ENCODE data around the gene HELQ. TPM values are rescaled to one million over a fixed set of nuclear protein-coding genes. Genes with fewer than 3 reads are reported as not detected.

The HELQ gene
- total RNA-seq, 4 donors from 2014 or later: 8.1 to 16.4 (median 11.9) TPM

DNA sequence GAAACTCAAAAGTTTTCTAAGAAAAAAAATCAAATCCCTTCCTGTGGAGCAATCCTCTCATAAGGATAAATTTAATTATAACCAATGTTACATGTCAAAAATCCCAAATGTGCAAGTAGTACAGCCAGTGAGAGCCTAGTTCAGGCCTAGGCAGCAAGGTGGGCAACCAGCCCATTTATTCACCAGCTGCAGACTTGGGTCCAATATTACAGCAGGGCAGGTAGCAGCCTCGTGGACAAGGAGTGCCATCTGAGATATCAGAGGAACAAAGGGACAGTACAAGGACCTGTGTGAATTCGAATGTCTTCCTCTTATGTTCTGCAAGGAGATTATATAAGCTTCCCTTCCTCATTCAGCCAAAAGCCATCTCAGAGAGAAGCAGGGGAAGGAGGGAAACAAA, 6.6 kb downstream of the HELQ start:
- Histone ChIP-seq H3K4me3 (no peak overlapping the region), H3K9me3 (no peaks in the 10 kb centered on the region), H3K27me3 (no peaks in the 10 kb centered on the region), H3K4me1 (peaks cover 3% of the 10 kb centered on the region), H3K36me3 (peaks cover 24% of the 10 kb centered on the region), H3K27ac (no peak overlapping the region)
- DNase-seq (ENCODE audit: low spot score in 2 of 2): no peak
- no peak for TF ChIP-seq POLR2AphosphoS5 (IDR thresholded peaks at IDR 0.05)
- TF ChIP-seq EP300 (IDR thresholded peaks at IDR 0.05): no peak
- no peak for TF ChIP-seq POLR2A (IDR thresholded peaks at IDR 0.05)
- TF ChIP-seq, protein P1, sequence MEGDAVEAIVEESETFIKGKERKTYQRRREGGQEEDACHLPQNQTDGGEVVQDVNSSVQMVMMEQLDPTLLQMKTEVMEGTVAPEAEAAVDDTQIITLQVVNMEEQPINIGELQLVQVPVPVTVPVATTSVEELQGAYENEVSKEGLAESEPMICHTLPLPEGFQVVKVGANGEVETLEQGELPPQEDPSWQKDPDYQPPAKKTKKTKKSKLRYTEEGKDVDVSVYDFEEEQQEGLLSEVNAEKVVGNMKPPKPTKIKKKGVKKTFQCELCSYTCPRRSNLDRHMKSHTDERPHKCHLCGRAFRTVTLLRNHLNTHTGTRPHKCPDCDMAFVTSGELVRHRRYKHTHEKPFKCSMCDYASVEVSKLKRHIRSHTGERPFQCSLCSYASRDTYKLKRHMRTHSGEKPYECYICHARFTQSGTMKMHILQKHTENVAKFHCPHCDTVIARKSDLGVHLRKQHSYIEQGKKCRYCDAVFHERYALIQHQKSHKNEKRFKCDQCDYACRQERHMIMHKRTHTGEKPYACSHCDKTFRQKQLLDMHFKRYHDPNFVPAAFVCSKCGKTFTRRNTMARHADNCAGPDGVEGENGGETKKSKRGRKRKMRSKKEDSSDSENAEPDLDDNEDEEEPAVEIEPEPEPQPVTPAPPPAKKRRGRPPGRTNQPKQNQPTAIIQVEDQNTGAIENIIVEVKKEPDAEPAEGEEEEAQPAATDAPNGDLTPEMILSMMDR (IDR thresholded peaks at IDR 0.05): no peak
- WGBS: 59% methylated on average over 2 of the region's 2 CpGs

DNA sequence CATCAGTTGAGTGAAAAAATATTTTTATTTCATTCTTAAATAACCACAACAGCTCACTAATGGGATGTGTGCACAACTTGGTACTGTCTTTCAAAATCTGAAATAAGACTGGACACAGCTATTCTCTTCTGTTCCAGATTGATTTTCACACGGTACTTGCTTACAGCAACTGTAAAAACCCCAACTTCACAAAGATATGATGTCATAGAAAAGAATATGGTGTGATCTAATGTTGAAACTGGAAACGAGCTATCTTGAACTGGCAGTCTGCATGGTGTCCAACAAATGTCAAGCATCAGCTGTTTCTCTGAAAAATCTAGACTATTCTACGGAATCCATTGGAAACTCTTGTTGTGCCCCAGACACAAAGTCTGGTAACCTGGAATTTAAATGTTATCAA, 14.7 kb downstream of the HELQ start:
- Histone ChIP-seq H3K4me3 (no peak overlapping the region), H3K27ac (no peak overlapping the region), H3K9me3 (no peaks in the 10 kb centered on the region), H3K36me3 (peaks cover 60% of the 10 kb centered on the region), H3K27me3 (no peaks in the 10 kb centered on the region), H3K4me1 (no peaks in the 10 kb centered on the region)
- DNase-seq (ENCODE audit: low spot score in 2 of 2): no peak
- WGBS: 78% methylated on average over 3 of the region's 3 CpGs
- TF ChIP-seq, protein P1 (IDR thresholded peaks at IDR 0.05): no peak
- TF ChIP-seq POLR2AphosphoS5 (IDR thresholded peaks at IDR 0.05) (no peak), EP300 (IDR thresholded peaks at IDR 0.05) (no peak), POLR2A (IDR thresholded peaks at IDR 0.05) (no peak)

DNA sequence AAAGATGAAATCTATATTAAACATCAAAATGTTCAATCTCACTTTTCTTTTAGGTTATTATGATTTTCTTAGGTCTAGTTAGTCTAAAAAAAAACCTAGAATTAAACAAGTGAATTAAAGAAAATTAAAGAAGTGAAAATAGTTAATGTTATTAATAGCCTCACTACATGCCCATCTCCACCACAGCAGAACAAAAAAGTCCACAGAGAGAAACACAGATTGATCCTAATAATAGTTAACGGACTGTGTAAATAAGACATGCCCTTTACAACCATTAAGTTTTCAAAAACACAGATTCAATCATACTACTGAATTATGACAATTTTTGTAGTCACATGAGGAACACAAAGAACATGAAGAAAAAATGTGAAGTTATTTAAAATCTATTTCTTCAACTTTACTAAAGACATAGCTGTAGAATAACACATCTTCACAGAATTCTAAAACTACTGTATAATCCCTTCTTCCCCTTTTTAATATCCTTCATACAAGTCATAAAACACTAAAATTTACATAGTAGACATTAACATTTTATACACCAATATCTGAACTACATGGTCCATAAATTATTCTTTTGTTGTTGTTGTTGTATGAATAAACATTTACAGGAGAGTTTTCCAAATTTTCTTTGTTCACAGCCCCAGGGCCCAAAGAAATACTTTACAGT, 15.3 kb downstream of the HELQ start:
- Histone ChIP-seq H3K4me1 (no peaks in the 10 kb centered on the region), H3K36me3 (peaks cover 60% of the 10 kb centered on the region), H3K27me3 (no peaks in the 10 kb centered on the region), H3K27ac (no peak overlapping the region), H3K9me3 (no peaks in the 10 kb centered on the region), H3K4me3 (no peak overlapping the region)
- 96% methylated on average over 1 of the region's 1 CpG for WGBS
- TF ChIP-seq EP300 (IDR thresholded peaks at IDR 0.05) (no peak), POLR2AphosphoS5 (IDR thresholded peaks at IDR 0.05) (no peak)
- TF ChIP-seq, protein P1 (IDR thresholded peaks at IDR 0.05): no peak
- no peak for DNase-seq (ENCODE audit: low spot score in 2 of 2)

DNA sequence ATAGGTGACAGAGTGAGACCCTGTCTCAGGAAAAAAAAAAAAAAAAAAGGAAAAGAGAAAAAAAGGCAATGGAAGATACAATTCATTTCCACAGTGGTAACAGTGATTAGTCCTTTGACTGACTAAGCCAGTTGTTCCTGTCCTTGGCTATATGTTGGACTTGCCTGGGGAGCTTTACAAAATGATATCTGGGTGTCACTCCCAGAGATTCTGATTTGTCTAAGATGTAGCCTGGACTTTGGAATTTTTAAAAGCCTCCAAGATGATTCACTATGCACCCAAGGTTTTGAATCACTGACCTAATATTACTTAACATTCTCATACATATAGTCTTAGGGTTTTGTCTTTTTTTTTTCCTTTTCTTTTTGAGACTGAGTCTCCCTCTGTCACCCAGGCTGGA, 16.9 kb downstream of the HELQ start:
- Histone ChIP-seq H3K9me3 (no peaks in the 10 kb centered on the region), H3K4me3 (no peak overlapping the region), H3K36me3 (peaks cover 54% of the 10 kb centered on the region), H3K27me3 (no peaks in the 10 kb centered on the region), H3K4me1 (no peaks in the 10 kb centered on the region), H3K27ac (no peak overlapping the region)
- DNase-seq (ENCODE audit: low spot score in 2 of 2): no peak
- TF ChIP-seq POLR2A (IDR thresholded peaks at IDR 0.05) (no peak), POLR2AphosphoS5 (IDR thresholded peaks at IDR 0.05) (no peak), EP300 (IDR thresholded peaks at IDR 0.05) (no peak)
- TF ChIP-seq, protein P1 (IDR thresholded peaks at IDR 0.05): no peak

DNA sequence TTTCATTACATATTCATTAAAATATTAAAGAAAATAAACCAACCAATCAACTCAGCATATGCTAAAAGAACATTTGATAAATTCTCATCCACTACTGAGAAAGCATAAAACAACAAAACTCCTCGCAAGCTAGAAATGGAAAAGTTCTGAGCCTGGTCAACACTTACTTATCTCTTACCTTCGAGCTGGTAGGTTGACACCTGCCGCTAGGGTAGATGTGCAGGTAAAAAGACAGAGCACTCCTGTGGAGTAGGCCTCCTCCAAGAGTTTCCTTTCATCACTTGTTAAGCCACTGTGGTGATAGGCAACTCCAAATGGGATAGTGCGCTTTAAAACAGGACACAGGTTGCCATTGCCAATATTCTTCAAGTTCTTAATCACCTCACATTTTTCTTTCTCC, 18.9 kb downstream of the HELQ start:
- Histone ChIP-seq H3K9me3 (no peaks in the 10 kb centered on the region), H3K4me1 (no peaks in the 10 kb centered on the region), H3K36me3 (peaks cover 42% of the 10 kb centered on the region), H3K4me3 (no peak overlapping the region), H3K27me3 (no peaks in the 10 kb centered on the region), H3K27ac (no peak overlapping the region)
- no peak for TF ChIP-seq POLR2AphosphoS5 (IDR thresholded peaks at IDR 0.05)
- 94% methylated on average over 4 of the region's 4 CpGs for WGBS
- no peak for DNase-seq (ENCODE audit: low spot score in 2 of 2)

DNA sequence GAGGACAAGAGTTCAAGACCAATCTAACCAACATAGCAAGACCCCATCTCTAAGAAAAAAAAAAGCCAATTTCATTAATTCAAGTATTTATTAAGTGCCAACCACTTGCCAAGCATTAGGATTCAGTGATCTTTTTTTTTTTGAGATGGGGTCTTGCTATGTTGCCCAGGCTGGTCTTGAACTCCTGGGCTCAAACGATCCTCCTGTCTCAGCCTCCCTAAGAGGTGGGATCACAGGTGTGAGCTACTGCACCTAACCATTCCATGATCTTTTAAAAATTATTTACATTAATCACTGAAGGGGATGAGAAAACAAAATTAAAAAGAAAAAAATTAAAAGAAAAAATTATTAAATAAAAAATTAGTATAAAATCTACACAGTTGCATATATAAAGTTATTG, 24.4 kb downstream of the HELQ start:
- Histone ChIP-seq H3K27ac (no peak overlapping the region), H3K9me3 (no peaks in the 10 kb centered on the region), H3K4me3 (no peak overlapping the region), H3K36me3 (peaks cover 49% of the 10 kb centered on the region), H3K4me1 (no peaks in the 10 kb centered on the region), H3K27me3 (no peaks in the 10 kb centered on the region)
- no peak for DNase-seq (ENCODE audit: low spot score in 2 of 2)
- whole genome bisulfite sequencing: 97% methylated on average over 1 of the region's 1 CpG
- no peak for TF ChIP-seq POLR2A (IDR thresholded peaks at IDR 0.05)
- no peak for TF ChIP-seq POLR2AphosphoS5 (IDR thresholded peaks at IDR 0.05)
- TF ChIP-seq, protein P1 (IDR thresholded peaks at IDR 0.05): no peak
- TF ChIP-seq EP300 (IDR thresholded peaks at IDR 0.05): no peak
